ENCODE results near the gene AMTN. TPM values are rescaled to one million over a fixed set of nuclear protein-coding genes. Genes with fewer than 3 reads are reported as not detected.

The AMTN gene
- total and polyA plus RNA-seq, 2 experiments from 2014 or later = not detected

DNA sequence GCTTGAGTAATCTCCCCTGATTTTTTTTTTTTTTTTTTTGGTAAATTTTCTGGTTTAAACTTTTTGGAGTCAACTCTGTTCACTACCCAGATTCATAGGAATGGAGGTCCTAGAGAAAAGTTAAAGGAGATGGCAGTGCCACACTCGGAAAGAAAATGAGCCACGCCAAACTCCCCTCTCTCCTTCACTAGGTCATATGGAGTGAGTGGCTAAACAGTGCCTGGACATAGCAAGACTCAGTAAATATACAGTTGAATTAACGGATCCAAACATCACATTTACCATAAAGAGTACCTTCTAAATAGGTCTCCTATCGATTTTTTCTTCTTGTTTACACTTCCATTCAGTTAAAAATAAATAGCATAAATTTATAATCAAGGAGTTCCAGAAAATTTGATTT, 13.6 kb upstream of the AMTN start:
- in situ Hi-C loops (cut with MboI) = loop anchor here (25.0 kb wide), 1 partner anchor 817 kb away; no protein-coding TSS in a partner anchor

DNA sequence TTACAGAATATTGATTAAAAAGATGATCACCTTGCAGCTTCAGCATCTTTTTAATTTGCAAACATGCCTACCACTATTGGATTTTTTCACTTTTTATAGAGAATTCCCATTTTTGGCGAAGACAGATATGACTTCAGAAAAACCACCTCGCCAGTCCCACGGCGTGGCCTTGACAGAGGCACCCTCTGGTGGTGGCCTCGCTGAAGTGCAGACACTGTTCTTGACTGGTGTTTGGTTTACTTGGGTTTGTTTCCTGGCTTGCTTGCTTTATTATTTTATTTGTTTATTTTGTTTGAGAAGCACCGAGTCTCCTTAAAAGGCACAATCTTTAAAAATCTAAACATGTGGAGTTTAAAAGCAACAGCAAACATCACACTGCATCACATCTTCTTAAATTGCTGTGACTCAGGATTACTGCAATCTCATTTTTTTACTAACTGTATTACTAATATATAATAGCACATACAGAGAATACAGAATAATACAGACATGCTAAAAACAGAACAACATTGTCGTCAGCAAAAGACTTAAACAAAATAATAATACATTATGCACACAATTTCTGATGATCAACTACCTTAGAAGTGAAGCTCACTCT, 13.1 kb upstream of the AMTN start:
- H4K20me1 ChIP-seq (ENCODE audit: insufficient read depth) = no peaks in the 10 kb centered on the region
- no peaks in the 10 kb centered on the region for H3K27me3 ChIP-seq (replicated peaks; ENCODE audit: insufficient read depth)
- H3K4me2 ChIP-seq (ENCODE audit: unreplicated experiment) = no peak overlapping the region
- in situ Hi-C loops (cut with MboI) = loop anchor here (25.0 kb wide), 1 partner anchor 818 kb away; no protein-coding TSS in a partner anchor
- no peak overlapping the region for H3K27ac ChIP-seq
- H3K36me3 ChIP-seq (ENCODE audit: low read depth) = no peaks in the 10 kb centered on the region
- H3K4me1 ChIP-seq (ENCODE audit: insufficient read depth) = no peaks in the 10 kb centered on the region
- H2AFZ ChIP-seq = no peak overlapping the region
- no peaks in the 10 kb centered on the region for H3K9me2 ChIP-seq (ENCODE audit: insufficient read depth)
- H3K9ac ChIP-seq = no peak overlapping the region
- TF ChIP-seq EZH2 (IDR thresholded peaks at IDR 0.05; ENCODE audit: insufficient read depth, poor library complexity, severe bottlenecking) (no peak), EZH2phosphoT487 (IDR thresholded peaks at IDR 0.05; ENCODE audit: insufficient read depth, low read depth) (no peak)
- no peaks in the 10 kb centered on the region for H3F3A ChIP-seq (ENCODE audit: insufficient read depth)
- WGBS, 2 experiments (ENCODE audit: low coverage in 1 of 2, low lambda C conversion rate in 2 of 2, missing lambda C conversion rate in 2 of 2) = 1% methylated on average over 7 of the region's 7 CpGs
- peak; percentile 71 for DNase-seq
- H3K4me3 ChIP-seq = no peak overlapping the region
- H3K79me2 ChIP-seq (ENCODE audit: insufficient read depth) = no peaks in the 10 kb centered on the region
- no peaks in the 10 kb centered on the region for H3K9me3 ChIP-seq (ENCODE audit: low read depth)

More for the DNA sequence above, 13.6 kb upstream of the AMTN start:
- 22 to 29% methylated on average over 4 of the region's 4 CpGs for WGBS, 2 experiments (ENCODE audit: low coverage in 1 of 2, low lambda C conversion rate in 2 of 2, missing lambda C conversion rate in 2 of 2)
- Histone ChIP-seq H3K9me3 (ENCODE audit: low read depth) (no peaks in the 10 kb centered on the region), H3K9ac (no peak overlapping the region), H3F3A (ENCODE audit: insufficient read depth) (no peaks in the 10 kb centered on the region), H3K27me3 (replicated peaks; ENCODE audit: insufficient read depth) (no peaks in the 10 kb centered on the region), H2AFZ (no peak overlapping the region), H3K79me2 (ENCODE audit: insufficient read depth) (no peaks in the 10 kb centered on the region), H3K4me2 (ENCODE audit: unreplicated experiment) (no peak overlapping the region), H3K27ac (no peak overlapping the region), H3K4me1 (ENCODE audit: insufficient read depth) (no peaks in the 10 kb centered on the region), H4K20me1 (ENCODE audit: insufficient read depth) (no peaks in the 10 kb centered on the region), H3K9me2 (ENCODE audit: insufficient read depth) (no peaks in the 10 kb centered on the region), H3K4me3 (no peak overlapping the region), H3K36me3 (ENCODE audit: low read depth) (no peaks in the 10 kb centered on the region)
- no peak for DNase-seq
- TF ChIP-seq EZH2phosphoT487 (IDR thresholded peaks at IDR 0.05; ENCODE audit: insufficient read depth, low read depth) = no peak
- TF ChIP-seq EZH2 (IDR thresholded peaks at IDR 0.05; ENCODE audit: insufficient read depth, poor library complexity, severe bottlenecking) = no peak

DNA sequence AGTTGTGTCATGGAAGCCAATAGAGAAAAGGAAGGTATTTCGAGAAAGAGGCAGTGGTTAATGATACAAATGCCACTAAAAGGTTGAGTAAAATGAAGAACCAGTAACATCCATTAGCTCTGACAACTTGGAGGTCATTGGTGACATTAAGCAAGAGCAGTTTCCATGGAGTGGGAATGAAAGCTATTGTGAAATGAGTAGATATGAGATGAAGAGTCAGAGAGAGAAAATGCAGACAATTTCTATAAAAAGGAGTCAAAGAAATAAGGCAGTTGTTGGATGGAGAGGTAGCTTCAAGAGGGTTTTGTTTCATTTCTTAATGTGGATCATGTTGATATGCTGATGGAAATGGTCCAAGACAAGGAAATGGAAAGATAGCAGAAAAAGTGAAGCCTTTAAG, 9.6 kb upstream of the AMTN start:
- no peak overlapping the region for H2AFZ ChIP-seq
- in situ Hi-C loops (cut with MboI) = loop anchor here (25.0 kb wide), 1 partner anchor 822 kb away; no protein-coding TSS in a partner anchor
- H3K27me3 ChIP-seq (replicated peaks; ENCODE audit: insufficient read depth) = peaks cover 5% of the 10 kb centered on the region; the same call in 1 of the 2 replicates
- H4K20me1 ChIP-seq (ENCODE audit: insufficient read depth) = no peaks in the 10 kb centered on the region
- WGBS, 2 experiments (ENCODE audit: low coverage in 1 of 2, low lambda C conversion rate in 2 of 2, missing lambda C conversion rate in 2 of 2) = 0% methylated on average over 1 of the region's 1 CpG
- TF ChIP-seq EZH2 (IDR thresholded peaks at IDR 0.05; ENCODE audit: insufficient read depth, poor library complexity, severe bottlenecking) (no peak), EZH2phosphoT487 (IDR thresholded peaks at IDR 0.05; ENCODE audit: insufficient read depth, low read depth) (no peak)
- H3K4me3 ChIP-seq = no peak overlapping the region
- H3K9me3 ChIP-seq (ENCODE audit: low read depth) = no peaks in the 10 kb centered on the region
- H3K4me2 ChIP-seq (ENCODE audit: unreplicated experiment) = no peak overlapping the region
- peak; percentile 2 for DNase-seq
- no peaks in the 10 kb centered on the region for H3K4me1 ChIP-seq (ENCODE audit: insufficient read depth)
- H3F3A ChIP-seq (ENCODE audit: insufficient read depth) = no peaks in the 10 kb centered on the region
- H3K36me3 ChIP-seq (ENCODE audit: low read depth) = no peaks in the 10 kb centered on the region
- no peaks in the 10 kb centered on the region for H3K9me2 ChIP-seq (ENCODE audit: insufficient read depth)
- H3K27ac ChIP-seq = no peak overlapping the region
- H3K9ac ChIP-seq = no peak overlapping the region
- H3K79me2 ChIP-seq (ENCODE audit: insufficient read depth) = no peaks in the 10 kb centered on the region

DNA sequence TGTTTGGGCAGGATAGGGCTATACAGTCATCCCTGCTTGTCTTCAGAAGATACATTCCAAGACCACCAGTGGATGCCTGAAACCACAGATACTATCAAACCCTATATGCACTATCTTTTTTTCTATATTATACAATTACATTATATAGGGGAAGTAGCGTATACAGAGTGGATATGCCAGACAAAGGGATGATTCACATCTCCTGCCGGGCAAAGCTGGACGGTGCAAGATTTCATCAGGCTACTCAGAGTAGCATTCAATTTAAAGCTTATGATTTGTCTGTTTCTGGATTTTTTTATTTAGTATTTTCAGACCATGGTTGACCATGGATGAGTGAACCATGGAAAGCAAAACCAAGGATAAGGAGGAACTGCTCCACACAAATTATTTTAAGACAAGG, 7.0 kb upstream of the AMTN start:
- H3F3A ChIP-seq (ENCODE audit: insufficient read depth) = no peaks in the 10 kb centered on the region
- TF ChIP-seq EZH2 (IDR thresholded peaks at IDR 0.05; ENCODE audit: insufficient read depth, poor library complexity, severe bottlenecking) = no peak
- no peak for TF ChIP-seq EZH2phosphoT487 (IDR thresholded peaks at IDR 0.05; ENCODE audit: insufficient read depth, low read depth)
- H2AFZ ChIP-seq = no peak overlapping the region
- no peaks in the 10 kb centered on the region for H3K79me2 ChIP-seq (ENCODE audit: insufficient read depth)
- no peaks in the 10 kb centered on the region for H3K9me3 ChIP-seq (ENCODE audit: low read depth)
- H3K27ac ChIP-seq = no peak overlapping the region
- no peaks in the 10 kb centered on the region for H4K20me1 ChIP-seq (ENCODE audit: insufficient read depth)
- 61 to 62% methylated on average over 3 of the region's 3 CpGs for WGBS, 2 experiments (ENCODE audit: low coverage in 1 of 2, low lambda C conversion rate in 2 of 2, missing lambda C conversion rate in 2 of 2)
- H3K9me2 ChIP-seq (ENCODE audit: insufficient read depth) = no peaks in the 10 kb centered on the region
- H3K4me2 ChIP-seq (ENCODE audit: unreplicated experiment) = no peak overlapping the region
- H3K4me3 ChIP-seq = no peak overlapping the region
- H3K9ac ChIP-seq = no peak overlapping the region
- no peaks in the 10 kb centered on the region for H3K36me3 ChIP-seq (ENCODE audit: low read depth)
- H3K27me3 ChIP-seq (replicated peaks; ENCODE audit: insufficient read depth) = peaks cover 5% of the 10 kb centered on the region; the same call in 1 of the 2 replicates
- in situ Hi-C loops (cut with MboI) = loop anchor here (25.0 kb wide), 1 partner anchor 824 kb away; no protein-coding TSS in a partner anchor
- H3K4me1 ChIP-seq (ENCODE audit: insufficient read depth) = no peaks in the 10 kb centered on the region
- no peak for DNase-seq
